ENCODE data around the gene NEK1. TPM values are rescaled to one million over a fixed set of nuclear protein-coding genes. Genes with fewer than 3 reads are reported as not detected.

Gene NEK1
- total and polyA plus RNA-seq, 7 donors: 3.0 to 8.8 (median 7.6) TPM

DNA sequence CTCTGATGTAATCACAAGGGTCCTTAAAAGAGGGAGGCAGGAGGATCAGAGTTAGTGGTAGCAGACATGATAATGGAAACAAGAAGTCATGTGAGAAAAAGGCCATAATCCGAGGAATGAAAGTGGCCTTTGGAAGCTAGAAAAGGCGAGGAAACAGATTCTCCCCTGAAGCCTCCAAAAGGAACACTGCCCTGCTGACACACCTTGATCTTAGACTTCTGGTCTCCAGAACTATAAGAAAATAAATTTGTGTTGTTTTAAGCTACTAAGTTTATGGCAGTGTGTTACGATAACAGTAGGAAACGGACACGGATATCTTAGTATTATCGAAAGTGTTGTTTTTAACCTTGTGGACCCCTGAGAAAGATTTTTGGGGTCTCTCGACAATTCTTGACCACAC, 32.4 kb upstream of the NEK1 start:
- TF ChIP-seq, protein P1, sequence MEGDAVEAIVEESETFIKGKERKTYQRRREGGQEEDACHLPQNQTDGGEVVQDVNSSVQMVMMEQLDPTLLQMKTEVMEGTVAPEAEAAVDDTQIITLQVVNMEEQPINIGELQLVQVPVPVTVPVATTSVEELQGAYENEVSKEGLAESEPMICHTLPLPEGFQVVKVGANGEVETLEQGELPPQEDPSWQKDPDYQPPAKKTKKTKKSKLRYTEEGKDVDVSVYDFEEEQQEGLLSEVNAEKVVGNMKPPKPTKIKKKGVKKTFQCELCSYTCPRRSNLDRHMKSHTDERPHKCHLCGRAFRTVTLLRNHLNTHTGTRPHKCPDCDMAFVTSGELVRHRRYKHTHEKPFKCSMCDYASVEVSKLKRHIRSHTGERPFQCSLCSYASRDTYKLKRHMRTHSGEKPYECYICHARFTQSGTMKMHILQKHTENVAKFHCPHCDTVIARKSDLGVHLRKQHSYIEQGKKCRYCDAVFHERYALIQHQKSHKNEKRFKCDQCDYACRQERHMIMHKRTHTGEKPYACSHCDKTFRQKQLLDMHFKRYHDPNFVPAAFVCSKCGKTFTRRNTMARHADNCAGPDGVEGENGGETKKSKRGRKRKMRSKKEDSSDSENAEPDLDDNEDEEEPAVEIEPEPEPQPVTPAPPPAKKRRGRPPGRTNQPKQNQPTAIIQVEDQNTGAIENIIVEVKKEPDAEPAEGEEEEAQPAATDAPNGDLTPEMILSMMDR (IDR thresholded peaks at IDR 0.05): no peak

DNA sequence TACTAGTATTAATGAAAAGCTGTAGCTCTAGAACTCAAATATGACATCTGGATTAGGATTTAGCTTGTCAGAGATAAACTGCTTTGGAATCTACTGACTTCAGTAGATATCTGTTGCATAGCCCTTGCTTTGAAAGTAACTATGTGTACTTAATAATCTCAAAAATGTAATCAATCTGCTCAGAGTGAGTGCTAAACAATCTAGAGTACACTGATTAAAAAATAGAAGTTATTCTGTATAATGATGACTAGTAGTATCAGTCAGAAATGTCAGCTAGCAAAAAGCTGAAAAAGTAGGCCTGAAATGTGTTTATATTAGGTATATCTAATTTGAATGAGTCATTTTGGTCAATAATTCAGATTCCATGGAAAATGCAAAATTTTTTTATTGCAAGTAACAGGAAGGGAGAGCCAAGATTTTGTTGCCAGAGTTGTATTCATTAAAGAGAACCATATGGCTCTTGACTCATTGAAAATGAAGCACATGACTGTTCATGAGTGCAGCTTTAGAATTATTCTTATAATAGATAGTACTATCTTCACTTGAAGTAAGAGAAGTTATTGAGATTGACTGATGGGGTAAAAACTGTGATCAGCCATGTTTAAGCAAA, 28.0 kb upstream of the NEK1 start:
- TF ChIP-seq, protein P1 (IDR thresholded peaks at IDR 0.05): no peak
- no peak overlapping the region for H3K27ac ChIP-seq
- no peaks in the 10 kb centered on the region for H3K27me3 ChIP-seq (ENCODE audit: insufficient read depth in 3 of 3, low read length in 2 of 3)
- intact Hi-C loops (cut with DNase I): no loop called here
- ATAC-seq (no peak), DNase-seq (no peak)
- no peak overlapping the region for H3K4me3 ChIP-seq
- no peaks in the 10 kb centered on the region for H3K9me3 ChIP-seq
- H3K36me3 ChIP-seq (ENCODE audit: insufficient read depth in 1 of 2, low read depth in 1 of 2): peaks cover 2 to 69% of the 10 kb centered on the region in 2 donors
- no peaks in the 10 kb centered on the region for H3K4me1 ChIP-seq

More for the DNA sequence above, 32.4 kb upstream of the NEK1 start:
- H3K27me3 ChIP-seq (ENCODE audit: insufficient read depth in 3 of 3, low read length in 2 of 3): no peaks in the 10 kb centered on the region
- H3K4me3 ChIP-seq: no peak overlapping the region
- 95 to 97% (median 96%) methylated on average over 7 of the region's 7 CpGs for WGBS, 3 donors
- H3K27ac ChIP-seq: no peak overlapping the region
- intact Hi-C loops (cut with DNase I): no loop called here
- no peak for DNase-seq
- no peak for ATAC-seq
- H3K4me1 ChIP-seq: no peaks in the 10 kb centered on the region
- H3K36me3 ChIP-seq (ENCODE audit: insufficient read depth in 1 of 2, low read depth in 1 of 2): peaks cover 0 to 36% of the 10 kb centered on the region in 2 donors
- H3K9me3 ChIP-seq: no peaks in the 10 kb centered on the region

DNA sequence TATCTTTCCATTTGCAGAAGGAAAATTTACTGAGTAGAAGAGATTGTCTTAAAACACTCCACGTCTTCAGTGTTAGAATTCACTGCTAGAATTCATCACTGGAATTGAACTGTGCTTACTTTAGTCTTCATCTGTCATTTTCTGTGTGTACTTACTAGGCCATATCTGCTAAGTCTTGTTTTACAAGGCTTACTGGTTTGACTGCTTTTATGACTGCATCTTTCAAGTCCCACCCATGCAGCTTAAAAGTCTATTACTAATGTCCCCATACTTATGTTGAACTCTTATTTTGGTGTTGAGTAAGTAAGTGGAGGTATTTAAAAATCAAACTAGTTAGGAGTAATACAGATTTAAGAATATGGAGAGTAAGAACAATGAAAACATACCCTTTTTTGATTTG, 22.6 kb upstream of the NEK1 start:
- H3K27me3 ChIP-seq (ENCODE audit: insufficient read depth in 3 of 3, low read length in 2 of 3): no peaks in the 10 kb centered on the region
- intact Hi-C loops (cut with DNase I): no loop called here

DNA sequence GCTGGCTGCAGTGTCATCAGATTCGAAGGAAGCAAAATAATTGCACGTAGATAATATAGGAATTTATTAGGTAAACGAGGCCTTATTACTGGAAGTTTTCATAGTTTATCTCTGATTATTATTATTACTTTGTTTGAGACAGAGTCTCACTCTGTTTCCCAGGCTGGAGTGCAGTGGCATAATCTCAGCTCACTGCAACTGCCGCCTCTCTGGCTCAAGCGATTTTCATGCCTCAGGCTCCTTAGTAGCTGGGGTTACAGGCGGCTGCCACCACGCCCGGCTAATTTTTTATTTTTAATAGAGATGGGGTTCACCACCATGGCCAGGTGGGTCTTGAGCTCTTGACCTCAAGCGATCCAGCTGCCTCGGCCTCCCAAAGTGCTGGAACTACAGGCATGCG, 20.5 kb upstream of the NEK1 start:
- DNase-seq (no peak), ATAC-seq (no peak)
- peaks cover 12% of the 10 kb centered on the region for H3K4me1 ChIP-seq
- intact Hi-C loops (cut with DNase I): no loop called here
- TF ChIP-seq, protein P1 (IDR thresholded peaks at IDR 0.05): no peak
- H3K9me3 ChIP-seq: no peaks in the 10 kb centered on the region
- WGBS, 3 donors: 94 to 96% (median 94%) methylated on average over 11 of the region's 11 CpGs
- no peaks in the 10 kb centered on the region for H3K27me3 ChIP-seq (ENCODE audit: insufficient read depth in 3 of 3, low read length in 2 of 3)
- no peak overlapping the region for H3K4me3 ChIP-seq
- H3K27ac ChIP-seq: no peak overlapping the region
- H3K36me3 ChIP-seq (ENCODE audit: insufficient read depth in 1 of 2, low read depth in 1 of 2): peaks cover 0 to 21% of the 10 kb centered on the region in 2 donors

More for the DNA sequence above, 22.6 kb upstream of the NEK1 start:
- Histone ChIP-seq H3K4me1 (no peaks in the 10 kb centered on the region), H3K4me3 (no peak overlapping the region), H3K36me3 (ENCODE audit: insufficient read depth in 1 of 2, low read depth in 1 of 2) (peaks cover 2 to 35% of the 10 kb centered on the region in 2 donors), H3K9me3 (no peaks in the 10 kb centered on the region), H3K27ac (no peak overlapping the region)
- TF ChIP-seq, protein P1 (IDR thresholded peaks at IDR 0.05): no peak
- ATAC-seq: no peak
- DNase-seq: no peak
- 90 to 95% (median 91%) methylated on average over 1 of the region's 1 CpG for WGBS, 3 donors

DNA sequence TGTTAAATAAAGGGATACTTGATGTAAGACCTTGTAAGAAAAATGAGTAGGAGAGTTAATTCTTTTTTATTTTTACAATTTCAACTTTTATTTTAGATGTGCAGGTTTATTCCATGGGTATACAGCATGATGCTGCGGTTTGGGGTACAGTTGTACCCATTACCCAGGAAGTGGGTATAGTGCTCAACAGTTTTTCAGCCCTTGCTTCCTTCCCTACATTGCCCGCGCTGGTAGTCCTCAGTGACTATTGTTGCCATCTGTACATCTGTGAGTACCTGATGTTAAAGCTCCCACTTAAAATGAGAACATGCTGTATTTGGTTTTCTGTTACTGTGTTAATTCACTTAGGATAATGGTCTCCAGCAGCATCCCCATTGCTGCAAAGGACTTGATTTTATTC, 17.7 kb upstream of the NEK1 start:
- WGBS, 3 donors: 98 to 100% (median 100%) methylated on average over 3 of the region's 3 CpGs
- Histone ChIP-seq H3K27me3 (ENCODE audit: insufficient read depth in 3 of 3, low read length in 2 of 3) (no peaks in the 10 kb centered on the region), H3K9me3 (no peaks in the 10 kb centered on the region), H3K4me3 (no peak overlapping the region), H3K27ac (no peak overlapping the region), H3K36me3 (ENCODE audit: insufficient read depth in 1 of 2, low read depth in 1 of 2) (no peaks in the 10 kb centered on the region), H3K4me1 (peaks cover 27% of the 10 kb centered on the region)
- ATAC-seq (no peak), DNase-seq (no peak)
- TF ChIP-seq, protein P1 (IDR thresholded peaks at IDR 0.05): no peak
- intact Hi-C loops (cut with DNase I): no loop called here

All from psoas muscle (tissue), 8 donors.